ENCODE results near the gene TNFAIP8L3. TPM values are rescaled to one million over a fixed set of nuclear protein-coding genes. Genes with fewer than 3 reads are reported as not detected.
"Not testable (repeated sequence)": the region's sequence is repeated elsewhere in the genome, so short reads cannot be mapped to it uniquely, and the experiment has no call there.

TNFAIP8L3 gene
- 0.33 TPM in 1 of 2 replicates, not detected in the other for total RNA-seq (2014; rRNA removed; shearing (Covaris generic))

GRCh38 chr15:51094606-51095569 lies at the start of gene TNFAIP8L3:
Gene TNFAIP8L3 (minus strand): TSS chr15:51094906. CDS start chr15:51094595, 311 bp downstream.
- DNase-seq (ENCODE audit: low spot score): no peak

GRCh38 chr15:51144021-51144532 lies 49.4 kb upstream of the TNFAIP8L3 start:
- peak; percentile 59 for DNase-seq (ENCODE audit: low spot score)

- not testable (repeated sequence) for DNase-seq (ENCODE audit: low spot score)
Measured at GRCh38 chr15:51140347-51140746, 45.6 kb upstream of the TNFAIP8L3 start.

- no peak for DNase-seq (ENCODE audit: low spot score)
Measured at GRCh38 chr15:51139091-51139490, 44.4 kb upstream of the TNFAIP8L3 start.

DNA sequence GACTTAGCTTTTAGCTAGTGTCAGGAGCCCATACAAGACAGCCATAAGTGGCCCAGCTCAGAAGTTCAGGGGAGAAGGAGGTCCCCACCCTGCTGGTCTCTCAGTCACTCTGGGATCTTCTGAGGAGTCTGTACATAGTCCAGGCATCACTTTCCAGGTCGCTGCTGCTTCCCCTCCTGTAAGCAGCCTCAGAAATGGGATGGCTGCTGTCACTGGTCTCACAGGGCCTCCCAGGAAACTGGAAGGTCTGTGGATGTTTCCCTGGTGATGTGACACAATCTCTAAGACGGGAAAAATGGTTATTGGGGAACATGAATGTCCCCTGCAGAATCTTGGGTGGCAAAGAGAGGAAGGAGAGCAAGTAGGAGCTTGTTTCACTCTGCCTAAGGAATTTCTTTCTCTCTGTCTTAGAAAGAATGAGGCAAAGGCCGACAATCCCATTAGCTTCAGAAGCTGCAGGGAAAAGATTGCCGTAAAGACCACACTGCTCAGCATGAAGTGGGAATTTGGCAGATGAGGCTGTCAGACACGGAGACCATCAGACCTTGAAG lies 43.2 kb upstream of the TNFAIP8L3 start:
- DNase-seq (ENCODE audit: low spot score): no peak

DNA sequence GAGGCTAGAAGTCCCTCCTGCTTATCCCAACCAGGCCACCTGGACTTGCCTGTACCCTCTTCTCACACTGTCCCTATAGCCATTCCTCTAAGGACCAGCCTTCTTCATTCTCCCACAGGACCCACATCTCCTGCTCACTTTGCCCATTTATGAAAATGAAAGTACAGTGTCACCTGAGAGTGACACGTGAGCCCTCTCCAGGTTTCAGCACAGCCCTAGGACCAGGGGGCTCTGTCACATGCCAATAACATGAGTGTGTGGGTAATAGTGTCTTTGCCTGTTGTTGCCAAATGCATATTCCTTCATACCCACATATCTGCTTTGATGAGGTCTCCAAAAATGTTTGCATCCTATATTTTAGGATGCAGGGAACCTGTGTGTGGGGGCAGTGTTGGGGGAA lies 42.3 kb upstream of the TNFAIP8L3 start:
- no peak for DNase-seq (ENCODE audit: low spot score)

DNA sequence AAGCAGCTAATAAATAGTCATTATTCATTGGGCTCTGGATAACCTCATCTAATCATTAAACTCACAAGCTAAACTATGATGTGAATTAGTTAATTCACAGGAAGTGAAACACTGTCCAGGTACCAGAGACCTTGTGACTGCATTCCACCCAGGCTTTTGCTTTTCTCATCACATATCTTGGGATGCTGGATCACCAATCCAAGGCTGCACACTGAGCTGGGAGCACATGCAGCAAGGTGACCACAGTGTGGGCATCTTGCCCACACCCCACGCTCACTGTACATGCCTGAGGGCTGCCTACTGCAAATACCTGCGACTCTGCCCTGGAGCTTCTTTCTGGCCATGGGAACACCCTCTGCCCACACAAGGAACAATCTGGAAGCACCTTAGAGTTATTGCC lies 40.6 kb upstream of the TNFAIP8L3 start:
- DNase-seq (ENCODE audit: low spot score): no peak

DNA sequence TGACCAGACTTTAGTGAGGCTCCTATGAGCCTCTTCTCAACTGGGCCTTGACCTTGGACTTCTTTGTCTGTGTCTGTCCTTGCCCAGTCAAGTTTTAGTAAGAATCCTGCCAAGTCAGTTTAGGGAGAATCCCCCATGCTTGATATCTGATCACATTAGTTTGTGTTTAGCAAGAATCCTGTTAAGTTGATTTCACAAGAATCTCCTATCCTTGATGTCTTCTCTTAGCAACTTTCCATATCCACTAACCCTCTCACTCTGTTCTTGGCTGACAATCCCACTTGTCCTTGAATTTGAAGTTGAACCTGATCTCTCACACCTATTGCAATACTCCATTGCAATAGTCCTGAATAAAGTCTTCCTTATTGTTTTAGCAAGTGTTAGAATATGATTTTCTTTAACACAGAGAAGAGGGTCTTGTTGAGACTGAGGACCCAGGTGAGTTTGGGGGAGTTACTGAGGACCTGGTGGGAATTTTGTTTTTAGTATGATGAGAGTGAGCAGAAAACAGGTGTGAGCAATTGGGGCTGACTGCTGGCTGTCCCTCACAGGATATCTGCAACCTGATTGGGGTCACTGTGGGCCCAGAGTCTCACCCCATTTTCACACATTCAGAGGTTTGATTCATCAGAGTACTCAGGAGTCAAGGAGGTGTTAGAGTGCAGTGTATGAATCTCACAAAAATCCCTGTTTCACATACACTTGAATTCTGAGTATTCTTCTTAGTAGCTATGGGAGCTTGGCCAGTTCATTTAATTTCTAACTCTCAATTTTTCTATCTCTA lies 39.9 kb upstream of the TNFAIP8L3 start:
- no peak for DNase-seq (ENCODE audit: low spot score)

- no peak for DNase-seq (ENCODE audit: low spot score)
Measured at GRCh38 chr15:51133140-51133765, 38.5 kb upstream of the TNFAIP8L3 start.

DNA sequence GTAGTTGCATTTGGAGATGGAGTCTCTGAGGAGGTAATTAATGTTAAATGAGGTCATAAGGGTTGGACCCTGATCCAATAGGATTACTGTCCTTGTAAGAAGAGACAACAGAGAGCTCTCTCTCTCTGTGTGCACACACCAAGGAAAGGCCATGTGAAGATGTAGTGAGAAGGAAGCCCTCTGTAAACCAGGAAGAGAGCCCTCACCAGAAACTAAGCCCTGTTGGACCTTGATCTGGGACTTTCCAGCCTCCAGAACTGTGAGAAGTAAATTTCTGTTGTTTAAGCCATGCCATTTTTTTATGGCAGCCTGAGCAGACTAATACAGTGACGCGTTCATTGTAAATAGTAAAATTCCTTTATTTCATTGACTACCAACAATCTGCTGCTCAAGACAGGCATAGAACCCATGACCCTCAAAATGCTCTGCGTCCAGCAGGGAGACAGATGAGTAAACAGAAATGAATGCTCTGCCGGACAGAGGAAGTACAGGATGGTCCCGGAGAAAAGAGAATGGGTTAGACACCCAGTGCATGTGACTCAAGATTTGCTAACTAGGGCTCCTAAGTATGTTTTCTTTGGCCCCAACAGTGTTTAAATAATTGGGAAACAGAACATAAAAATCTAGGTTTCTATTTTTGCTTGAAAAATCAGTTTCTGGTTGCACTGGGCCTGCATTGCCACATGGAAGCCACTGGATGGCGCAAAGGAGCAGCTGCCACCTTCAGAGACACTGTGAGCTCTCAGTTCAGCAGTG lies 37.9 kb upstream of the TNFAIP8L3 start:
- peak; percentile 45 for DNase-seq (ENCODE audit: low spot score)

GRCh38 chr15:51131596-51132290 lies 37.0 kb upstream of the TNFAIP8L3 start:
- no peak for DNase-seq (ENCODE audit: low spot score)

GRCh38 chr15:51130344-51130743 lies 35.6 kb upstream of the TNFAIP8L3 start:
- no peak for DNase-seq (ENCODE audit: low spot score)

GRCh38 chr15:51129535-51130188 lies 35.0 kb upstream of the TNFAIP8L3 start:
- no peak for DNase-seq (ENCODE audit: low spot score)

GRCh38 chr15:51128701-51129100 lies 34.0 kb upstream of the TNFAIP8L3 start:
- no peak for DNase-seq (ENCODE audit: low spot score)

DNA sequence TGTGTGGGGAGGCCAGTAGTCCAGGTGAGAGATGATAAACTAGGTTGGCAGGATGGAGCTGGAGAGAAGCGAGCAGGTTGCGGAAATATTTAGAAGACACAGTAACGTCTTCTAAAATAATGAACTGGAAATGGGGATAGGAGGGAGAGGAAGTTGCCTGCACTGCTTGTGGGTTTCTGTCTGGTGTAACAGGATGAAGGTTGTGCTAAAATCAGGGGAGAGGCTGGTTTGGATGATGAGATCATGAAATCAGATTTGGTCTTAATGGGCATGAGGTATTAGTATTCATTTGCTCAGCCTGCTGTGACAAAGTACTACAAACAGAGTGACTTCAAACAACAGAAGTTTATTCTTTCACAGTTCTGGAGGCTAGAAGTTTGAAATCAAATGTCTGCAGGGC lies 32.1 kb upstream of the TNFAIP8L3 start:
- DNase-seq (ENCODE audit: low spot score): no peak

DNA sequence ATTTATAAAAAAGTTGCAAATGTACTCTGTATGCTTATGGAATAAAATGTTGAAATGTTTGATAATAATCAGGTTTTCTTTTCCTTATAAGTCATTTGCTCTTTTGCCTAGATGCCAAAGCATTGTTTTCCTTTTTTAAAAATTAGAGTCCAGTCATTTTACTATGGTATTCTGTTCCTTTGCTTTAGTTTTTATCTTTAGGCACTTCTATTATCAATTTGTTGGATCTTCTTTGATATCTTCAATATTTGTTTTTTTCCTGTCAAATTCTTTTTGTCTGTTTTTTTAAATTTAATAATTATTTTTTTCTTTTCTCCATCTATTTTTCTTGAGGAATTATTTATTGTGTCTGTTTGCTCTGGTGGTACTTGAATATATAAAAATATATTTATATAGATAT lies 28.3 kb upstream of the TNFAIP8L3 start:
- DNase-seq (ENCODE audit: low spot score): not testable (repeated sequence)

GRCh38 chr15:51121631-51122225 lies 27.0 kb upstream of the TNFAIP8L3 start:
- DNase-seq (ENCODE audit: low spot score): no peak

- DNase-seq (ENCODE audit: low spot score): peak; percentile 80
Measured at GRCh38 chr15:51121118-51121517, 26.4 kb upstream of the TNFAIP8L3 start.

DNA sequence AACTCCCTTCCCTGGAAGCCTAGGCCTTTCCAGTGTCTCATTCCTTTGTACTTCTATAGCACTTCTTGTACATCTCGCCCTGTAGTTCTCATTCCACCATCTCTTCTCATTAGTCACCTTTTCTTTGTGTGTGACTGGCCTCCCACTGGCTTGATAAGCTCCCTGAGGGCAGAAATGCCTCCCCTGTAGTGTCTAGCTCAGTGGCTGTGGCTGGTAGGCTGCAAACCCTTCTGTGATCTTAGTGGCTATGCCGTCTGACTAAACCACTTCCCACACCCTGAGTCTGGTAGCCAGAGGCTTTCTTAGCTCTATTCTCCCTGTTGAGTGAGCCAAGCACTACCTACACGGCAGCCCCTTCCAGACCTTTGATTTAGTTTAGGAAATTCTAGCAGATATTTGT lies 24.4 kb upstream of the TNFAIP8L3 start:
- DNase-seq (ENCODE audit: low spot score): no peak

All from H4 (cell line).